ENCODE measurements around the gene CFLAR. TPM values are rescaled to one million over a fixed set of nuclear protein-coding genes. Genes with fewer than 3 reads are reported as not detected.

Gene CFLAR
- polyA plus RNA-seq, 1 donor from 2014 or later, result 1.6 TPM

DNA sequence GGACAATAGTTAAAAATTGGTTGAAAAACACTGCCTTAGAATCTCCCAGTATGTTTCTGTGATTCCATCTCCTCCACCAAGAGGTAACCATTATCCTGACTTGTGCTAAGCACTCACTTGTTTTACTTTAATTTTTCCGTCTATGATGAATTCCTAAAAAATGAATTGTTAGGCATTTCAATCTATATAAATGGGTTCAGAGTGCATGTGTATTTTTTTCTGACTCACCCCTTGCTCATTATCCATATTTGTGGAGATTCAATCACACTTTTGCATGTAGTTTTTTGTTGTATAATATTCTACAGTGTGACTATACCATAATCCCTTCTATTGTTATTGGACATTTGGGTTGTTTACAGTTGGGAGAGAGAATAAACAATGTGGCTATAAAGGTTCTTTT is 42.9 kb upstream of the CFLAR start:
- Histone ChIP-seq H3K36me3 (ENCODE audit: insufficient read depth, low read length) (no peaks in the 10 kb centered on the region), H4K20me1 (ENCODE audit: insufficient read depth) (peaks cover 2% of the 10 kb centered on the region), H3K27ac (ENCODE audit: low read length) (no peak overlapping the region), H3K9ac (ENCODE audit: low read length) (no peak overlapping the region), H3K4me3 (ENCODE audit: low read length) (peak overlapping the region; percentile 78), H3K9me2 (ENCODE audit: insufficient read depth, low read length) (no peaks in the 10 kb centered on the region), H3K79me2 (replicated peaks; ENCODE audit: insufficient read depth, low read length) (peaks cover 47% of the 10 kb centered on the region), H3K9me3 (ENCODE audit: low read length) (no peaks in the 10 kb centered on the region), H3K27me3 (ENCODE audit: insufficient read depth, low read depth, low read length) (no peaks in the 10 kb centered on the region), H3K4me2 (ENCODE audit: low read length) (peak overlapping the region; percentile 93), H2AFZ (ENCODE audit: low read depth, low read length) (no peak overlapping the region), H3F3A (ENCODE audit: insufficient read depth, low read length, poor library complexity, severe bottlenecking) (peaks cover 3% of the 10 kb centered on the region)
- TF ChIP-seq TAF1 (IDR thresholded peaks at IDR 0.05; ENCODE audit: low read depth), result no peak
- TF ChIP-seq, protein P1, sequence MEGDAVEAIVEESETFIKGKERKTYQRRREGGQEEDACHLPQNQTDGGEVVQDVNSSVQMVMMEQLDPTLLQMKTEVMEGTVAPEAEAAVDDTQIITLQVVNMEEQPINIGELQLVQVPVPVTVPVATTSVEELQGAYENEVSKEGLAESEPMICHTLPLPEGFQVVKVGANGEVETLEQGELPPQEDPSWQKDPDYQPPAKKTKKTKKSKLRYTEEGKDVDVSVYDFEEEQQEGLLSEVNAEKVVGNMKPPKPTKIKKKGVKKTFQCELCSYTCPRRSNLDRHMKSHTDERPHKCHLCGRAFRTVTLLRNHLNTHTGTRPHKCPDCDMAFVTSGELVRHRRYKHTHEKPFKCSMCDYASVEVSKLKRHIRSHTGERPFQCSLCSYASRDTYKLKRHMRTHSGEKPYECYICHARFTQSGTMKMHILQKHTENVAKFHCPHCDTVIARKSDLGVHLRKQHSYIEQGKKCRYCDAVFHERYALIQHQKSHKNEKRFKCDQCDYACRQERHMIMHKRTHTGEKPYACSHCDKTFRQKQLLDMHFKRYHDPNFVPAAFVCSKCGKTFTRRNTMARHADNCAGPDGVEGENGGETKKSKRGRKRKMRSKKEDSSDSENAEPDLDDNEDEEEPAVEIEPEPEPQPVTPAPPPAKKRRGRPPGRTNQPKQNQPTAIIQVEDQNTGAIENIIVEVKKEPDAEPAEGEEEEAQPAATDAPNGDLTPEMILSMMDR (IDR thresholded peaks at IDR 0.05; ENCODE audit: poor library complexity, severe bottlenecking), result no peak
- no peak for TF ChIP-seq EZH2 (IDR thresholded peaks at IDR 0.05; ENCODE audit: borderline replicate concordance, insufficient read depth, low read length, poor library complexity, severe bottlenecking)
- no peak for TF ChIP-seq RAD21 (conservative IDR thresholded peaks at IDR 0.05)
- no peak for TF ChIP-seq EP300 (conservative IDR thresholded peaks at IDR 0.05; ENCODE audit: poor library complexity, severe bottlenecking)
- TF ChIP-seq, protein P2, sequence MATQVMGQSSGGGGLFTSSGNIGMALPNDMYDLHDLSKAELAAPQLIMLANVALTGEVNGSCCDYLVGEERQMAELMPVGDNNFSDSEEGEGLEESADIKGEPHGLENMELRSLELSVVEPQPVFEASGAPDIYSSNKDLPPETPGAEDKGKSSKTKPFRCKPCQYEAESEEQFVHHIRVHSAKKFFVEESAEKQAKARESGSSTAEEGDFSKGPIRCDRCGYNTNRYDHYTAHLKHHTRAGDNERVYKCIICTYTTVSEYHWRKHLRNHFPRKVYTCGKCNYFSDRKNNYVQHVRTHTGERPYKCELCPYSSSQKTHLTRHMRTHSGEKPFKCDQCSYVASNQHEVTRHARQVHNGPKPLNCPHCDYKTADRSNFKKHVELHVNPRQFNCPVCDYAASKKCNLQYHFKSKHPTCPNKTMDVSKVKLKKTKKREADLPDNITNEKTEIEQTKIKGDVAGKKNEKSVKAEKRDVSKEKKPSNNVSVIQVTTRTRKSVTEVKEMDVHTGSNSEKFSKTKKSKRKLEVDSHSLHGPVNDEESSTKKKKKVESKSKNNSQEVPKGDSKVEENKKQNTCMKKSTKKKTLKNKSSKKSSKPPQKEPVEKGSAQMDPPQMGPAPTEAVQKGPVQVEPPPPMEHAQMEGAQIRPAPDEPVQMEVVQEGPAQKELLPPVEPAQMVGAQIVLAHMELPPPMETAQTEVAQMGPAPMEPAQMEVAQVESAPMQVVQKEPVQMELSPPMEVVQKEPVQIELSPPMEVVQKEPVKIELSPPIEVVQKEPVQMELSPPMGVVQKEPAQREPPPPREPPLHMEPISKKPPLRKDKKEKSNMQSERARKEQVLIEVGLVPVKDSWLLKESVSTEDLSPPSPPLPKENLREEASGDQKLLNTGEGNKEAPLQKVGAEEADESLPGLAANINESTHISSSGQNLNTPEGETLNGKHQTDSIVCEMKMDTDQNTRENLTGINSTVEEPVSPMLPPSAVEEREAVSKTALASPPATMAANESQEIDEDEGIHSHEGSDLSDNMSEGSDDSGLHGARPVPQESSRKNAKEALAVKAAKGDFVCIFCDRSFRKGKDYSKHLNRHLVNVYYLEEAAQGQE (IDR thresholded peaks at IDR 0.05; ENCODE audit: borderline replicate concordance), result no peak
- no peak for TF ChIP-seq POLR2AphosphoS5 (IDR thresholded peaks at IDR 0.05)
- TF ChIP-seq SMC3 (conservative IDR thresholded peaks at IDR 0.05; ENCODE audit: poor library complexity), result no peak
- no peak for TF ChIP-seq MXI1 (conservative IDR thresholded peaks at IDR 0.05; ENCODE audit: poor library complexity, severe bottlenecking)

DNA sequence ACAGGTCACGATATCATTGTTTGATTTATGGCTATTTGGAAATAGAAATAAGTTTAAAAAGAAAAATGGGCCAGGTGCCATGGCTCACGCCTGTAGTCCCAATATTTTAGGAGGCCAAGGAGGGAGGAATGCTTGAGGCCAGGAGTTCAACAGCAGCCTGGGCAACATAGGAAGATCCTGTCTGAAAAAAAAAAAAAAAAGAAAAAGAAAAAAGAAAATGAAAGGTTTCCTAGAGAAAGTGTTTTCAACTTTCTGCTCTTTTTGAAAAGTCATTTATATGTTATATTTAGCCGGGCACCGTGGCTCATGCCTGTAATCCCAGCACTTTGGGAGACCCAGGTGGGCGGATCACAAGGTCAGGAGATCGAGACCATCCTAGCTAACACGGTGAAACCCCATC is 41.0 kb upstream of the CFLAR start:
- Histone ChIP-seq H3K9me3 (ENCODE audit: low read length) (no peaks in the 10 kb centered on the region), H3K79me2 (replicated peaks; ENCODE audit: insufficient read depth, low read length) (peaks cover 27% of the 10 kb centered on the region), H3K4me3 (ENCODE audit: low read length) (no peak overlapping the region), H3K9ac (ENCODE audit: low read length) (no peak overlapping the region), H3K27ac (ENCODE audit: low read length) (no peak overlapping the region), H3F3A (ENCODE audit: insufficient read depth, low read length, poor library complexity, severe bottlenecking) (peaks cover 3% of the 10 kb centered on the region), H3K4me2 (ENCODE audit: low read length) (no peak overlapping the region), H3K36me3 (ENCODE audit: insufficient read depth, low read length) (no peaks in the 10 kb centered on the region), H2AFZ (ENCODE audit: low read depth, low read length) (no peak overlapping the region), H4K20me1 (ENCODE audit: insufficient read depth) (no peaks in the 10 kb centered on the region), H3K27me3 (ENCODE audit: insufficient read depth, low read depth, low read length) (no peaks in the 10 kb centered on the region), H3K9me2 (ENCODE audit: insufficient read depth, low read length) (no peaks in the 10 kb centered on the region)
- TF ChIP-seq TAF1 (IDR thresholded peaks at IDR 0.05; ENCODE audit: low read depth) (no peak), MXI1 (conservative IDR thresholded peaks at IDR 0.05; ENCODE audit: poor library complexity, severe bottlenecking) (no peak), EP300 (conservative IDR thresholded peaks at IDR 0.05; ENCODE audit: poor library complexity, severe bottlenecking) (no peak), EZH2 (IDR thresholded peaks at IDR 0.05; ENCODE audit: borderline replicate concordance, insufficient read depth, low read length, poor library complexity, severe bottlenecking) (no peak), POLR2AphosphoS5 (IDR thresholded peaks at IDR 0.05) (no peak), RAD21 (conservative IDR thresholded peaks at IDR 0.05) (no peak), SMC3 (conservative IDR thresholded peaks at IDR 0.05; ENCODE audit: poor library complexity) (no peak)
- TF ChIP-seq, protein P1 (IDR thresholded peaks at IDR 0.05; ENCODE audit: poor library complexity, severe bottlenecking), result no peak
- TF ChIP-seq, protein P2 (IDR thresholded peaks at IDR 0.05; ENCODE audit: borderline replicate concordance), result no peak

All from neural cell (in vitro differentiated cells).